ENCODE data around the gene PTPRCAP.

Gene PTPRCAP

GRCh38 chr11:67398661-67399563 lies 38.6 kb downstream of the PTPRCAP start:
- no peak for TF ChIP-seq NFIC (IDR thresholded peaks at IDR 0.05)
- TF ChIP-seq TCF12 (IDR thresholded peaks at IDR 0.05; ENCODE audit: low read depth) = no peak
- TF ChIP-seq CREB1 (IDR thresholded peaks at IDR 0.05; ENCODE audit: low read depth) = no peak
- no peak for TF ChIP-seq FOXM1 (IDR thresholded peaks at IDR 0.05; ENCODE audit: borderline replicate concordance, low read depth)
- TF ChIP-seq ZBTB7A (IDR thresholded peaks at IDR 0.05; ENCODE audit: low read depth) = no peak
- TF ChIP-seq EP300 (IDR thresholded peaks at IDR 0.05; ENCODE audit: borderline replicate concordance) = no peak
- TF ChIP-seq RAD21 (IDR thresholded peaks at IDR 0.05; ENCODE audit: low read depth) = no peak
- TF ChIP-seq TAF1 (IDR thresholded peaks at IDR 0.05; ENCODE audit: low read depth) = no peak
- TF ChIP-seq MAX (IDR thresholded peaks at IDR 0.05) = no peak
- TF ChIP-seq TEAD4 (IDR thresholded peaks at IDR 0.05) = no peak
- no peak for TF ChIP-seq YY1 (IDR thresholded peaks at IDR 0.05; ENCODE audit: low read depth)
- no peak for TF ChIP-seq CEBPB (IDR thresholded peaks at IDR 0.05)
- TF ChIP-seq USF1 (IDR thresholded peaks at IDR 0.05) = no peak
- no peak for TF ChIP-seq EGR1 (IDR thresholded peaks at IDR 0.05)
- no peak for TF ChIP-seq REST (IDR thresholded peaks at IDR 0.05; ENCODE audit: low read depth)

- TF ChIP-seq TEAD4 (IDR thresholded peaks at IDR 0.05) (no peak), CEBPB (IDR thresholded peaks at IDR 0.05) (no peak), RAD21 (IDR thresholded peaks at IDR 0.05; ENCODE audit: low read depth) (no peak), MAX (IDR thresholded peaks at IDR 0.05) (no peak), ZBTB7A (IDR thresholded peaks at IDR 0.05; ENCODE audit: low read depth) (no peak), CREB1 (IDR thresholded peaks at IDR 0.05; ENCODE audit: low read depth) (no peak), TAF1 (IDR thresholded peaks at IDR 0.05; ENCODE audit: low read depth) (no peak), EGR1 (IDR thresholded peaks at IDR 0.05) (no peak), USF1 (IDR thresholded peaks at IDR 0.05) (no peak), FOXM1 (IDR thresholded peaks at IDR 0.05; ENCODE audit: borderline replicate concordance, low read depth) (no peak), REST (IDR thresholded peaks at IDR 0.05; ENCODE audit: low read depth) (no peak), EP300 (IDR thresholded peaks at IDR 0.05; ENCODE audit: borderline replicate concordance) (no peak), NFIC (IDR thresholded peaks at IDR 0.05) (no peak), TCF12 (IDR thresholded peaks at IDR 0.05; ENCODE audit: low read depth) (no peak), YY1 (IDR thresholded peaks at IDR 0.05; ENCODE audit: low read depth) (no peak)
These were observed 39.4 kb downstream of the PTPRCAP start for GRCh38 chr11:67397986-67398660.

GRCh38 chr11:67397536-67397935 lies 39.9 kb downstream of the PTPRCAP start:
- TF ChIP-seq EP300 (IDR thresholded peaks at IDR 0.05; ENCODE audit: borderline replicate concordance) = no peak
- no peak for TF ChIP-seq RAD21 (IDR thresholded peaks at IDR 0.05; ENCODE audit: low read depth)
- no peak for TF ChIP-seq FOXM1 (IDR thresholded peaks at IDR 0.05; ENCODE audit: borderline replicate concordance, low read depth)
- TF ChIP-seq CREB1 (IDR thresholded peaks at IDR 0.05; ENCODE audit: low read depth) = no peak
- no peak for TF ChIP-seq EGR1 (IDR thresholded peaks at IDR 0.05)
- TF ChIP-seq TAF1 (IDR thresholded peaks at IDR 0.05; ENCODE audit: low read depth) = no peak
- TF ChIP-seq TCF12 (IDR thresholded peaks at IDR 0.05; ENCODE audit: low read depth) = no peak
- TF ChIP-seq YY1 (IDR thresholded peaks at IDR 0.05; ENCODE audit: low read depth) = no peak
- no peak for TF ChIP-seq MAX (IDR thresholded peaks at IDR 0.05)
- no peak for TF ChIP-seq ZBTB7A (IDR thresholded peaks at IDR 0.05; ENCODE audit: low read depth)
- TF ChIP-seq TEAD4 (IDR thresholded peaks at IDR 0.05) = no peak
- no peak for TF ChIP-seq REST (IDR thresholded peaks at IDR 0.05; ENCODE audit: low read depth)
- no peak for TF ChIP-seq NFIC (IDR thresholded peaks at IDR 0.05)
